HG02678 (cell line): Measurements from ENCODE around the gene RTN4R.
"Not testable (repeated sequence)": the region's sequence is repeated elsewhere in the genome, so short reads cannot be mapped to it uniquely, and the experiment has no call there.

Source experiments
- ATAC-seq: cut with Tn5 transposase; IDR thresholded peaks from one replicate; pipeline ENCODE4 v1.9.1; 2021; ENCODE audit warnings: mild to moderate bottlenecking, moderate library complexity; ENCODE audit not compliant: unreplicated experiment

The RTN4R gene

DNA sequence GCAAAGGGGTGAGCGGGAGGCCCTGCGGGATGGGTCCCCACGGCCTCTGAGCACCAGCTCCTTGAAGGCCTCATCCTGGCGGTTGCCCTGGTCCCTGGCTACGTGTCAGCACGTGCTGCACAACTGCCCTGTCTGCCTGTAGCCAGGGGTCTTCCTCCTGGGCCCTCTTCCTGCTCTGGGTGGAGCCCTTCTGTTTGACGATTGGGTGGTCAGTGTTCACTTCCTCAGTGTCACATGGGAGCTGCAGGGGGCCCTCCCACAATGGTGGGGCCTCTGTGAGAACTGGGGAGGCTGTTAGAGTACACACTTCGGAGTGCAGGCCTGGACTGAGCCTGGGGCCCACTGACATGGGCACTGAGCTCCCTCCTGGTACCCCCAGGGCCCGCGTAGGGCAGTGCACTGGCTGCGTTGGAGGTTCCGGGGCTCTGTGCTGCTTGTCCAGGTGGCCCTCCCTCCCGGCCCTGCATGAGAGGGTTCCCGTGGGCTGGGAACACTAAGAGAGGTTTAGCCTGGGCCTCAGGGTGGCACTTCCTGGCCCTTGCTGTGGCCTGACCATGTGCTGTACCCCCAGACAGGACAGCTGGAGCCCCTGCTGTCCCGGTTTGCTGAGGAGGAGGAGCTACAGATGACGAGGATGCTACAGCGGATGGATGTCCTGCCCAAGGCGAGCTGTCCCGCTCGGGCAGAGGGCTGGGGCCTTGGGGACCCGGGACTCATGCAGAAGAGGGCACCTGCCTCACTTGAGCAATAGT, 38.0 kb upstream of the RTN4R start:
- ATAC-seq: no peak

DNA sequence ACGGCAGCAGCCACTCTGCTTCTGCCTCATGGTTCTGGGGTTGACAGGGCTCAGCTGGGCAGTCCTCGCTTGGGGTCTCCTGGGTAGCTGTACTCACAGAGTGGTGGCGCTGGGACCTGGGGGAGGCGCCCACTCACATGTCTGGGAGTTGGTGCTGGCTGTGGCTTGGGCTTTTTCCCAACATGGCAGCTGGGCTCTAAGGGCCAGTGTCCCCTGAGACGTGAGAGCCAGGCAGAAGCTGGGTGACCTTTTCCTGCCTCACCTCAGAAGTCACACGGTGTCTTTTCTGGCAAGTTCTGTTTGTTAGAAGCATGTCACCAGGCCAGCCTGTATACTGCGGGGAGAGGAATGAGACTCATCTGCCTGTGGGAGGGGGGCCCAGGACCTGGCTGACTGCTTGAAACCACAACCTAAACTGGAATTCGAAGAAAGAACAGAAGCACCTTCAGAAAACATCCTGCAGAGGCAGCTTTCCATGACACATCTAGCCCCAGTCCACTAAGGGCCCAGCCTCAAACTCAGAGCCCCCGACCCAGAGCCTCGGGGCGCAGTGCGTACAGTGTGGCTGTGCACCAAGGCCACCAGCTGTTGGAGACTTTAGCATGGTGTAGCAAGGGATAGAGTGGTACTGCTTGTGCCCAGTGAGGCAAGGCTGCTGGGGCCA, 37.2 kb upstream of the RTN4R start:
- not testable (repeated sequence) for ATAC-seq

- no peak for ATAC-seq
Measured at GRCh38 chr22:20304646-20305045, 36.5 kb upstream of the RTN4R start.

GRCh38 chr22:20303229-20303534, 35.1 kb upstream of the RTN4R start:
- not testable (repeated sequence) for ATAC-seq

DNA sequence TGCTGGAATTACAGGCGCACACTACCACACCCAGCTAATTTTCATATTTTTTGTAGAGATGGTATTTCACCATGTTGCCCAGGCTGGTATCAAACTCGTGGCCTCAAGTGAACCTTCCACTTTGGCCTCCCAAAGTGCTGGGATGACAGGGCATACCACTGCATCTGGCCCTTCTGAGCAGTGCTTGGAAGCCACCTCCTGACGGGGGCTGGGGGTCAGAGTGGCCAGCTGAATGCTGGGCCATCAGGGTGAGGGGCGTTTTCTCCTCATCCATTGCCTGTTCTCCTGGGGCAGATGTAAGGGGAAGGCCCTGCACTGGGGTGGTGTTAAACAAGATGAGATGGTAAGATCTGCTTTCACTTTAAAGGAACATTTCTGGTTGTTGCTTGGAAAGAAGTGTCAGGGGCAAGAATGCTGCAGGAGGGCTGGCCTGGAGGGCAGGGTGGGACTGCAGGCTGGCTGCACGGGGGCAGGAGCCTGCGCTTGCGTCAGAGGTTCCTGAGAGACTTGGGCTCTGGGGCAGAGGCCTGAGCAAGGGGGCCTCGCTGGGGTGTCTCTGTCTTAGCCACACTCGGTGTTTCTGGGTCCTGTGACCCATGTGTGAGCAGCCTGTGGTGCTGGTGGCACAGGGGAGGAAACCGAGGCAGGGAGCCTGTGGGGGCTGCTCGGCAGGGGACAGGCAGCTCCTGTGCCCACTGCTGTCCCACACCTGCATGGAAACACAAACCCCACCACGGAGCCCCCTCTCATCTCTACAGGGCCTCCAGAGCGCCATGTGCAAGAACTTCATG, 34.5 kb upstream of the RTN4R start:
- ATAC-seq: no peak

- ATAC-seq: no peak
Measured at GRCh38 chr22:20299746-20300136, 31.6 kb upstream of the RTN4R start.

DNA sequence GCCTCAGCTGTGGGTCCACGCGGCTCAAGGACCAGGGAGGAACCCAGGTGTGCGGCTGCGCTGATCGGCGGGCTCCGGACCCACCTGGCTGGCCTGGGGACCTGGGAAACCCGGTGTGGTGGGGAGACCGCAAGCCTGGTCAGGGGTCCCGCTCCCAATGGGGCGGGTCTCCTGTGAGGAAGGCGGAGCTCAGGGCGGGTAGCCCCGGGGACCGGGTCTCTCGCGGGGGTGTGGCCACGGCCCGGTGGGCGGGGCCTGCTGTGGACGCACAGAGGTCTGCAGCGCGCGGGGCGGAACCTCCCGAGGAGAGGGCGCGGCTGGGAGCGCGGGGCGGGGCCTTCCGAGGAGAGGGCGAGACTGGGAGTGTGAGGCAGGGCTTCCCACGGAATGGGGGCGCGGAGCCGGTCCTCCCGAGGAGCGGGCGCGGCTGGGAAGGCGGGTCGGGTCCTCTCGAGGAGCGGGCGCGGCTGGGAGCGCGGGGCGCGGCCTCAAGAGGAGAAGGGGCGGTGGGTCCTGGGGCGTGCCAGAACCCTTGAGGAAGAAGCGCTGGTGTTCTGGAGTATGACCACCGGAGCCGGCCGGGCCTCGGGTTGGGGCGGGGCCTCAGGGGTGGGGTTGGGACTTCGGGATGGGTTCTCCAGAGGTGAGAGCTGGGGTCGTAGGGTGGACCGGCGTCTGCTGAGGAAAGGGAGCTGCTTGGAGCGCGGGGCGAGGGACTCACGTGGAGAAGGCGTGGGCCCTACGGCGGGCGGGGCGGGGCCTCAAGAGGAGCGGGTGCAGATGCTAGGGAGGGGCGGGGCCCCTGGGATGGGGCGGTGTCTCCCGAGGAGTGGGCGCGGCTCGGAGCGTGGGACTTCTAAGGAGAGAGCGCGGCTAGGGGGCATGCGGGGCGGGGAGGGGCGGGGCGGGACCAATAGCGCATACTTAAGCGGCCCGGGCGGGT, 31.0 kb upstream of the RTN4R start:
- peak; percentile 67 for ATAC-seq

GRCh38 chr22:20298110-20298802, 30.1 kb upstream of the RTN4R start:
- no peak for ATAC-seq

GRCh38 chr22:20297414-20298109, 29.4 kb upstream of the RTN4R start:
- ATAC-seq: no peak

DNA sequence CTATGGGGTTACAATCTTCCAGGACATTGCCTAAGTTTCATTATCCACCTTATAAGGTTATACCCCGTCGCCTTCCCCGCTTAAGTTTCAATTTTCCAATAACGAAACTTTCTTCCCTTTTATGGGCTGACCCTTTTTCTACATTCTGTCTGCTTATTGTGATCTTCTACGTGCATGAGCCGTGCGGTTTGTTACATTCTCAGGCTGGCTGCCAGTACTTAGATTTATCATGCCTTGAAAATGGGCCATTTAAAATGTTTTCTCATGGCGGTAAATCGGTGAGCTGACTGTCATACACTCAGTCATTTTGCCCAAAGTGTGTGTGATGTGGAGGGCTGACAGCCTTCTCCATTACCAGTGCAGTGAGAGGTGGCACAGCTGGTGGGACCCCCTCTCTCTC, 28.5 kb upstream of the RTN4R start:
- no peak for ATAC-seq

GRCh38 chr22:20295262-20296064, 27.3 kb upstream of the RTN4R start:
- no peak for ATAC-seq

DNA sequence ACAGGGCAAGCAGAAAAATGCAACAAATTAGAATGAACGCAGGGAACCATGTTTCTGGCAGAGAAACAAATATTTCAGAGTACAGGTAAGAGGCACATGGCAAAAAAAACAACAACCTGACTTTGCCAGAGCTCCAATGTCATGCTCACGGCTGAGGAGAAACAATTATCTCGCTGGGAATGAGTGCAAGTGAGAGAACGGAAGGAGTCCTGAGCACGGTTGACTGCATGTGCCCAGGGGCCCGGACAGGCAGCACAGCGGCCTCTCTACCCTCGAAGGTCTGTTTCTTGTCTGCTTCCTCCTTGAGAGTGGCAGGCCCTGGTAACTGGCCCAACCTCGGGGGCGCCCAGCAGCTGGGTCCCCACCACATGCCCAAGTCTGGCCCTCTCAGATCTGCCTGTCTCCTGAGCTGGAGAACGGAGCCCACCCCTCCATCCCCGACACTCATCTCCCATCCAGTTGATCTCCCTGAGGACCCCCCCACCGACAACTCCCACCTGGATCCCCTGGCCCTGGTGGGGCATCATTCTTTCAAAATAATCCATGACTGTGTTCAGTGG, 24.6 kb upstream of the RTN4R start:
- no peak for ATAC-seq

DNA sequence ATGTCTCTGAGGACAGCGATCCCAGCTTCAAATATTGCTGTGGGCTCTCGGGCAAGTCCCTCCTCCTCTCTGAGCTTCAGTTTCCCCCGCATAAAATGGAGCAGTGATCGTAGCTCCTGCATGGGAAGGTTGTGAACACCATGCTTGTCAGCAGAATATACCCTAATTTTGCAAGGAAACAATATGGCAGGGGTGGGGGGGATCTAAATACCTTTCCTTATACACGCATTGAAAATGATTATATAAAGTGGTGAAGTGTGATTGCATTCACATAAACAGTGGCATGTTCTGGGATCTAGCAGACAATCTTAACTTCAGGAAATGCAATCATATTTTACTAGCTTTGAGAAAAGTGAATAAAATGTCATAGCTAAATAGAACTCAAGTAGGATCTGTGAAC, 24.0 kb upstream of the RTN4R start:
- ATAC-seq: no peak

GRCh38 chr22:20291604-20292063, 23.5 kb upstream of the RTN4R start:
- no peak for ATAC-seq

DNA sequence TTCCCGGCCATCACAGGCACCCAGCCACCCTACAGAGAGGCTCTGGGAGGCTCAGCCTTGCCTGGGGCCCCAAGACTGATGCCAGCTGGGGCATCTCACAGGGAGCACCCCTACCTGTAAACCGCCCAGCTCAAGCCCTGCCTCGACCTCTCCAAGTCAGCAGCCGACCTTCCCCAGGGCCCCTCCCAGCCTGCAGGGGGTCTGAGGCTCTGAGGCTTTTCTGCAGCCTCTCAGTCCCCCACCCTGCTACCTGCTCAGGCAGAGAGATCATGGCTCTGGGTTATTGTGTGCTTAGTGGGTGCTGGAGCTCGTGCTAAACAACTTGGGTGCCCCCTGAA, 23.1 kb upstream of the RTN4R start:
- no peak for ATAC-seq

GRCh38 chr22:20290578-20291248, 22.6 kb upstream of the RTN4R start:
- no peak for ATAC-seq

GRCh38 chr22:20290045-20290392, 21.9 kb upstream of the RTN4R start:
- ATAC-seq: no peak
